ENCODE measurements around the gene HABP2. TPM values are rescaled to one million over a fixed set of nuclear protein-coding genes. Genes with fewer than 3 reads are reported as not detected.
A peak's percentile ranks its signal among the peaks of the same experiment; 100 is the strongest.

Gene HABP2
- total RNA-seq, 1 donor from 2014 or later, result not detected

- no peak for DNase-seq (ENCODE audit: low read depth in 2 of 2)
These were observed 50.4 kb downstream of the HABP2 start for GRCh38 chr10:113603057-113603777.

GRCh38 chr10:113604572-113604971 lies 51.7 kb downstream of the HABP2 start:
- no peak for DNase-seq (ENCODE audit: low read depth in 2 of 2)

- DNase-seq (ENCODE audit: low read depth in 2 of 2), result no peak
These were observed 52.6 kb downstream of the HABP2 start for GRCh38 chr10:113605268-113605978.

- DNase-seq (ENCODE audit: low read depth in 2 of 2), result peak in 1 of 2 donors; percentile 18
These were observed 56.9 kb downstream of the HABP2 start for GRCh38 chr10:113609704-113610108.

- DNase-seq (ENCODE audit: low read depth in 2 of 2), result no peak
These were observed 58.1 kb downstream of the HABP2 start for GRCh38 chr10:113610631-113611601.

- DNase-seq (ENCODE audit: low read depth in 2 of 2), result no peak
These were observed 59.3 kb downstream of the HABP2 start for GRCh38 chr10:113612154-113612553.

GRCh38 chr10:113613427-113613826 lies 60.6 kb downstream of the HABP2 start:
- no peak for DNase-seq (ENCODE audit: low read depth in 2 of 2)

- no peak for DNase-seq (ENCODE audit: low read depth in 2 of 2)
These were observed 61.3 kb downstream of the HABP2 start for GRCh38 chr10:113613977-113614690.

GRCh38 chr10:113616244-113617074 lies 63.6 kb downstream of the HABP2 start:
- DNase-seq (ENCODE audit: low read depth in 2 of 2), result peak; percentile 35 to 42

- DNase-seq (ENCODE audit: low read depth in 2 of 2), result no peak
These were observed 64.2 kb downstream of the HABP2 start for GRCh38 chr10:113617086-113617485.

GRCh38 chr10:113618338-113618737 lies 65.5 kb downstream of the HABP2 start:
- DNase-seq (ENCODE audit: low read depth in 2 of 2), result peak in 1 of 2 donors; percentile 38

GRCh38 chr10:113619401-113619800 lies 66.5 kb downstream of the HABP2 start:
- no peak for DNase-seq (ENCODE audit: low read depth in 2 of 2)

GRCh38 chr10:113620511-113620910 lies 67.7 kb downstream of the HABP2 start:
- DNase-seq (ENCODE audit: low read depth in 2 of 2), result no peak

GRCh38 chr10:113620936-113621335 lies 68.1 kb downstream of the HABP2 start:
- DNase-seq (ENCODE audit: low read depth in 2 of 2), result no peak

GRCh38 chr10:113621799-113622198 lies 68.9 kb downstream of the HABP2 start:
- no peak for DNase-seq (ENCODE audit: low read depth in 2 of 2)

- DNase-seq (ENCODE audit: low read depth in 2 of 2), result no peak
These were observed 70.0 kb downstream of the HABP2 start for GRCh38 chr10:113622831-113623230.

GRCh38 chr10:113625461-113626186 lies 72.8 kb downstream of the HABP2 start:
- DNase-seq (ENCODE audit: low read depth in 2 of 2), result no peak

- no peak for DNase-seq (ENCODE audit: low read depth in 2 of 2)
These were observed 74.0 kb downstream of the HABP2 start for GRCh38 chr10:113626809-113627355.

- no peak for DNase-seq (ENCODE audit: low read depth in 2 of 2)
These were observed 75.0 kb downstream of the HABP2 start for GRCh38 chr10:113627836-113628235.
